GM23248 (cell line): ENCODE results near the gene IGFALS. TPM values are rescaled to one million over a fixed set of nuclear protein-coding genes. Genes with fewer than 3 reads are reported as not detected.

Source experiments
- DNase-seq: peaks from one replicate; pipeline ENCODE4 v3.0.0-alpha.2; 2015
- H2AFZ ChIP-seq: fragments of 200-600 bp; sonication (generic); 2 replicates; pipeline ENCODE4 v1.6.1; 2016; ENCODE audit warnings: antibody characterized with exemption
- H3F3A ChIP-seq: fragments of 200-600 bp; sonication (generic); 2 replicates; pipeline ENCODE4 v1.6.1; 2016; ENCODE audit warnings: mild to moderate bottlenecking, antibody characterized with exemption, mixed run types; ENCODE audit not compliant: insufficient read depth
- H3K27ac ChIP-seq: fragments of 200-600 bp; sonication (generic); 2 replicates; pipeline ENCODE4 v1.5.1; 2016; ENCODE audit warnings: mild to moderate bottlenecking
- H3K27me3 ChIP-seq: fragments of 200-600 bp; sonication (generic); replicated peaks from 2 replicates; pipeline ENCODE4 v1.6.1; 2016; ENCODE audit warnings: mild to moderate bottlenecking; ENCODE audit not compliant: insufficient read depth
- H3K36me3 ChIP-seq: fragments of 200-600 bp; sonication (generic); 2 replicates; pipeline ENCODE4 v1.6.1; 2016; ENCODE audit warnings: low read depth, mild to moderate bottlenecking
- H3K4me1 ChIP-seq: fragments of 200-600 bp; sonication (generic); 2 replicates; pipeline ENCODE4 v1.6.1; 2016; ENCODE audit warnings: mild to moderate bottlenecking; ENCODE audit not compliant: insufficient read depth
- H3K4me2 ChIP-seq: fragments of 200-600 bp; sonication (generic); one replicate; pipeline ENCODE4 v1.6.1; 2016; ENCODE audit warnings: mild to moderate bottlenecking; ENCODE audit not compliant: unreplicated experiment
- H3K4me3 ChIP-seq: fragments of 200-600 bp; sonication (generic); 2 replicates; pipeline ENCODE4 v1.5.1; 2016; ENCODE audit warnings: mild to moderate bottlenecking
- H3K79me2 ChIP-seq: fragments of 200-600 bp; sonication (generic); 2 replicates; pipeline ENCODE4 v1.6.1; 2016; ENCODE audit warnings: mild to moderate bottlenecking; ENCODE audit not compliant: insufficient read depth
- H3K9ac ChIP-seq: fragments of 200-600 bp; sonication (generic); 2 replicates; pipeline ENCODE4 v1.6.1; 2016; ENCODE audit warnings: mild to moderate bottlenecking
- H3K9me2 ChIP-seq: fragments of 200-600 bp; sonication (generic); 2 replicates; pipeline ENCODE4 v1.6.1; 2016; ENCODE audit warnings: mixed run types, mild to moderate bottlenecking, moderate library complexity; ENCODE audit not compliant: insufficient read depth
- H3K9me3 ChIP-seq: fragments of 200-600 bp; sonication (generic); one replicate; pipeline ENCODE4 v1.6.1; 2017; ENCODE audit warnings: low read depth
- H4K20me1 ChIP-seq: fragments of 200-600 bp; sonication (generic); 2 replicates; pipeline ENCODE4 v1.6.0; 2016; ENCODE audit not compliant: insufficient read depth
- EZH2 ChIP-seq: fragments of 200-600 bp; sonication (generic); IDR thresholded peaks from 2 replicates; pipeline ENCODE4 v1.6.1; 2018; ENCODE audit warnings: antibody characterized with exemption, mild to moderate bottlenecking; ENCODE audit not compliant: insufficient read depth, poor library complexity, severe bottlenecking
- EZH2phosphoT487 ChIP-seq: fragments of 200-600 bp; sonication (generic); IDR thresholded peaks from 2 replicates; pipeline ENCODE4 v1.6.1; 2018; ENCODE audit warnings: antibody characterized with exemption, moderate library complexity, mild to moderate bottlenecking, low read depth; ENCODE audit not compliant: insufficient read depth
- WGBS, 2 experiments: methylation state at CpG; one replicate each; pipeline ENCODE4 v1.1.6; 2015 to 2017; ENCODE audit warnings: low lambda C conversion rate in 2 of 2, low coverage in 1 of 2; ENCODE audit errors: missing lambda C conversion rate in 2 of 2; 5-methylcytosine and 5-hydroxymethylcytosine counted together
- in situ Hi-C: fragments of 300-500 bp; cut with MboI; formaldehyde crosslinking; loops from 2 replicates; pipeline ENCODE4 v1.15.0; 2020
- polyA plus RNA-seq: library from polyadenylated mRNA; unstranded; fragments of >200 nt; fragmentation: Nextera tagmentation; extraction: Ambion mirVana; gene quantifications from 2 replicates; pipeline ENCODE4 v1.2.1, GENCODE V29; 2016
- total RNA-seq: library from RNA; depleted of rRNA; stranded (reverse); fragments of >200 nt; shearing (Covaris generic); gene quantifications from 2 replicates; pipeline ENCODE4 v1.2.3, GENCODE V29; 2014

IGFALS gene
- total and polyA plus RNA-seq, 2 experiments from 2014 or later, result not detected

- no peak overlapping the region for H2AFZ ChIP-seq
- TF ChIP-seq EZH2, result no peak
- no peak for TF ChIP-seq EZH2phosphoT487
- DNase-seq, result no peak
- 86% methylated on average over 26 to 51 of the region's 51 CpGs for WGBS, 2 experiments
- no peaks in the 10 kb centered on the region for H3K27me3 ChIP-seq
- no peak overlapping the region for H3K4me3 ChIP-seq
- H3K9ac ChIP-seq, result no peak overlapping the region
- H3K4me2 ChIP-seq, result no peak overlapping the region
- H3K27ac ChIP-seq, result no peak overlapping the region
- no peaks in the 10 kb centered on the region for H3K4me1 ChIP-seq
- no peaks in the 10 kb centered on the region for H4K20me1 ChIP-seq
- H3K9me2 ChIP-seq, result no peaks in the 10 kb centered on the region
- no peaks in the 10 kb centered on the region; the same call in 1 of the 2 replicates for H3K36me3 ChIP-seq
- in situ Hi-C loops, result no loop called here
- H3F3A ChIP-seq, result 0 out of 2 replicates have a peak, but pooled peaks cover 3% of the 10 kb centered on the region
- H3K9me3 ChIP-seq, result no peaks in the 10 kb centered on the region
- H3K79me2 ChIP-seq, result peaks cover 46% of the 10 kb centered on the region
Observed at GRCh38 chr16:1786242-1787055, 7.1 kb downstream of the IGFALS start.

- Histone ChIP-seq H3K9me2 (no peaks in the 10 kb centered on the region), H3K4me2 (no peak overlapping the region), H3K27me3 (no peaks in the 10 kb centered on the region), H3K79me2 (peaks cover 53% of the 10 kb centered on the region), H3K4me1 (no peaks in the 10 kb centered on the region), H3F3A (0 out of 2 replicates have a peak, but pooled peaks cover 4% of the 10 kb centered on the region), H3K27ac (no peak overlapping the region), H4K20me1 (no peaks in the 10 kb centered on the region), H2AFZ (no peak overlapping the region), H3K9ac (no peak overlapping the region), H3K36me3 (no peaks in the 10 kb centered on the region; the same call in 1 of the 2 replicates), H3K9me3 (no peaks in the 10 kb centered on the region), H3K4me3 (no peak overlapping the region)
- WGBS, 2 experiments, result 92 to 96% methylated on average over 13 to 14 of the region's 14 CpGs
- TF ChIP-seq EZH2phosphoT487 (no peak), EZH2 (no peak)
- no peak for DNase-seq
- in situ Hi-C loops, result no loop called here
Observed at GRCh38 chr16:1785846-1786170, 7.7 kb downstream of the IGFALS start.

- Histone ChIP-seq H4K20me1 (no peaks in the 10 kb centered on the region), H3K79me2 (peaks cover 58% of the 10 kb centered on the region), H3K4me3 (no peak overlapping the region), H3K27ac (no peak overlapping the region), H3K36me3 (no peaks in the 10 kb centered on the region; the same call in 1 of the 2 replicates), H3K4me1 (no peaks in the 10 kb centered on the region), H3K9ac (no peak overlapping the region), H3K9me2 (no peaks in the 10 kb centered on the region), H3K9me3 (no peaks in the 10 kb centered on the region), H2AFZ (no peak overlapping the region), H3K27me3 (no peaks in the 10 kb centered on the region), H3K4me2 (no peak overlapping the region), H3F3A (0 out of 2 replicates have a peak, but pooled peaks cover 8% of the 10 kb centered on the region)
- in situ Hi-C loops, result no loop called here
- TF ChIP-seq EZH2phosphoT487 (no peak), EZH2 (no peak)
- WGBS, 2 experiments, result 86% methylated on average over 26 of the region's 26 CpGs
- DNase-seq, result no peak
Observed at GRCh38 chr16:1784977-1785845, 8.3 kb downstream of the IGFALS start.

GRCh38 chr16:1782408-1783264 is 10.9 kb downstream of the IGFALS start, which contains the start of the genes NUBP2 and SPSB3:
Gene NUBP2 (plus strand): TSS chr16:1782960. CDS start chr16:1783021, 61 bp downstream.
Gene SPSB3 (minus strand): TSS chr16:1782571. CDS start chr16:1781483, 1,088 bp downstream.
- H3K4me2 ChIP-seq, result peak within 1 kb of the TSS; percentile 89
- no peaks in the 10 kb centered on the region for H3K27me3 ChIP-seq
- H2AFZ ChIP-seq, result peak within 1 kb of the TSS; percentile 69
- H3K4me1 ChIP-seq, result no peaks in the 10 kb centered on the region
- H3K9ac ChIP-seq, result peak within 1 kb of the TSS; percentile 85
- H3K4me3 ChIP-seq, result peak within 1 kb of the TSS; percentile 98
- no peaks in the 10 kb centered on the region for H3K9me2 ChIP-seq
- whole genome bisulfite sequencing, 2 experiments, result 0 to 1% methylated on average over 57 to 88 of the region's 102 CpGs
- in situ Hi-C loops, result no loop called here
- H3K79me2 ChIP-seq, result peaks cover 58% of the 10 kb centered on the region
- H3K36me3 ChIP-seq, result no peaks in the 10 kb centered on the region
- H4K20me1 ChIP-seq, result no peaks in the 10 kb centered on the region
- TF ChIP-seq EZH2phosphoT487 (no peak), EZH2 (no peak)
- H3K27ac ChIP-seq, result peak within 1 kb of the TSS; percentile 60
- H3K9me3 ChIP-seq, result no peaks in the 10 kb centered on the region
- DNase-seq, result peak; percentile 100
- 0 out of 2 replicates have a peak, but pooled peaks cover 8% of the 10 kb centered on the region for H3F3A ChIP-seq
